MM.1S (cell line): ENCODE results near the gene JSRP1.

Experiments
- EZH2 ChIP-seq: fragments of 300-600 bp; sonication (generic); optimal IDR thresholded peaks from 2 replicates; pipeline ENCODE3; 2017; ENCODE audit warnings: low read depth, mild to moderate bottlenecking, antibody characterized with exemption, low read length, mixed read lengths
- EZH2phosphoT487 ChIP-seq: fragments of 300-600 bp; sonication (generic); IDR thresholded peaks from 2 replicates; pipeline ENCODE4 v1.6.1; 2018; ENCODE audit warnings: antibody characterized with exemption, low read length
- TF ChIP-seq, protein P1 (sequence below): fragments of 300-600 bp; sonication (generic); IDR thresholded peaks from 2 replicates; pipeline ENCODE4 v1.5.1; 2016; ENCODE audit warnings: antibody characterized with exemption, low read length, mixed read lengths

DNA sequence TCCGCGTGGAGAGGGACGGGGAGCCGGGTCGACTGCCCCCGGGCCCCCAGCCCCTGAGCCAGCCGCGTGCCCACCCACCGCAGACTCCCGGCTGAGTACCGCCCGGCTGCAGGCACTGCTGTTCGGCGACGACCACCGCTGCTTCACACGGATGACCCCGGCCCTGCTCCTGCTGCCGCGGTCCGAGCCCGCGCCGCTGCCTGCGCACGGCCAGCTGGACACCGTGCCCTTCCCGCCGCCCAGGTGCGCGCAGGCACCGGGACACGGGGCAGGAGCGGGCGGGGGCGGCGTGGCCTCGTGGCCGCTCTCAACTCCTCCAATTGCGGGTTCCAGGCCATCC is 5.5 kb downstream of the JSRP1 start:
- TF ChIP-seq, protein P1, sequence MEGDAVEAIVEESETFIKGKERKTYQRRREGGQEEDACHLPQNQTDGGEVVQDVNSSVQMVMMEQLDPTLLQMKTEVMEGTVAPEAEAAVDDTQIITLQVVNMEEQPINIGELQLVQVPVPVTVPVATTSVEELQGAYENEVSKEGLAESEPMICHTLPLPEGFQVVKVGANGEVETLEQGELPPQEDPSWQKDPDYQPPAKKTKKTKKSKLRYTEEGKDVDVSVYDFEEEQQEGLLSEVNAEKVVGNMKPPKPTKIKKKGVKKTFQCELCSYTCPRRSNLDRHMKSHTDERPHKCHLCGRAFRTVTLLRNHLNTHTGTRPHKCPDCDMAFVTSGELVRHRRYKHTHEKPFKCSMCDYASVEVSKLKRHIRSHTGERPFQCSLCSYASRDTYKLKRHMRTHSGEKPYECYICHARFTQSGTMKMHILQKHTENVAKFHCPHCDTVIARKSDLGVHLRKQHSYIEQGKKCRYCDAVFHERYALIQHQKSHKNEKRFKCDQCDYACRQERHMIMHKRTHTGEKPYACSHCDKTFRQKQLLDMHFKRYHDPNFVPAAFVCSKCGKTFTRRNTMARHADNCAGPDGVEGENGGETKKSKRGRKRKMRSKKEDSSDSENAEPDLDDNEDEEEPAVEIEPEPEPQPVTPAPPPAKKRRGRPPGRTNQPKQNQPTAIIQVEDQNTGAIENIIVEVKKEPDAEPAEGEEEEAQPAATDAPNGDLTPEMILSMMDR: no peak
- TF ChIP-seq EZH2 (no peak), EZH2phosphoT487 (no peak)
